Measurements from ENCODE around the gene NUP98.

NUP98 gene

GRCh38 chr11:3824714-3825472 lies 27.5 kb upstream of the NUP98 start:
- TF ChIP-seq CREB1 (IDR thresholded peaks at IDR 0.05; ENCODE audit: low read depth) (no peak), YY1 (IDR thresholded peaks at IDR 0.05; ENCODE audit: low read depth) (0 out of 2 replicates have a peak, but pooled peaks have one; percentile 7), RAD21 (IDR thresholded peaks at IDR 0.05; ENCODE audit: low read depth) (peak; percentile 27; the same call in 1 of the 2 replicates)

- TF ChIP-seq USF1 (IDR thresholded peaks at IDR 0.05) (no peak), YY1 (IDR thresholded peaks at IDR 0.05; ENCODE audit: low read depth) (no peak), MAX (IDR thresholded peaks at IDR 0.05) (peak; percentile 54; the same call in 1 of the 2 replicates), NFIC (IDR thresholded peaks at IDR 0.05) (no peak)
Measured at GRCh38 chr11:3823762-3824506, 26.6 kb upstream of the NUP98 start.

GRCh38 chr11:3823303-3823702 lies 25.9 kb upstream of the NUP98 start:
- no peak for TF ChIP-seq REST (IDR thresholded peaks at IDR 0.05; ENCODE audit: low read depth)
- no peak for TF ChIP-seq TEAD4 (IDR thresholded peaks at IDR 0.05)
- TF ChIP-seq EP300 (IDR thresholded peaks at IDR 0.05; ENCODE audit: borderline replicate concordance), result no peak
- no peak for TF ChIP-seq RAD21 (IDR thresholded peaks at IDR 0.05; ENCODE audit: low read depth)
- no peak for TF ChIP-seq YY1 (IDR thresholded peaks at IDR 0.05; ENCODE audit: low read depth)
- TF ChIP-seq NFIC (IDR thresholded peaks at IDR 0.05), result no peak
- no peak for TF ChIP-seq CREB1 (IDR thresholded peaks at IDR 0.05; ENCODE audit: low read depth)
- TF ChIP-seq FOXM1 (IDR thresholded peaks at IDR 0.05; ENCODE audit: borderline replicate concordance, low read depth), result no peak

GRCh38 chr11:3822312-3822711 lies 25.0 kb upstream of the NUP98 start:
- TF ChIP-seq CREB1 (IDR thresholded peaks at IDR 0.05; ENCODE audit: low read depth) (no peak), MAX (IDR thresholded peaks at IDR 0.05) (no peak), FOXM1 (IDR thresholded peaks at IDR 0.05; ENCODE audit: borderline replicate concordance, low read depth) (no peak), EGR1 (IDR thresholded peaks at IDR 0.05) (no peak), ZBTB7A (IDR thresholded peaks at IDR 0.05; ENCODE audit: low read depth) (no peak), TEAD4 (IDR thresholded peaks at IDR 0.05) (no peak), EP300 (IDR thresholded peaks at IDR 0.05; ENCODE audit: borderline replicate concordance) (no peak), CEBPB (IDR thresholded peaks at IDR 0.05) (no peak), RAD21 (IDR thresholded peaks at IDR 0.05; ENCODE audit: low read depth) (no peak), TCF12 (IDR thresholded peaks at IDR 0.05; ENCODE audit: low read depth) (no peak), TAF1 (IDR thresholded peaks at IDR 0.05; ENCODE audit: low read depth) (no peak), REST (IDR thresholded peaks at IDR 0.05; ENCODE audit: low read depth) (no peak)

- TF ChIP-seq EGR1 (IDR thresholded peaks at IDR 0.05), result no peak
- no peak for TF ChIP-seq TEAD4 (IDR thresholded peaks at IDR 0.05)
- TF ChIP-seq MAX (IDR thresholded peaks at IDR 0.05), result no peak
- TF ChIP-seq RAD21 (IDR thresholded peaks at IDR 0.05; ENCODE audit: low read depth), result no peak
- TF ChIP-seq FOXM1 (IDR thresholded peaks at IDR 0.05; ENCODE audit: borderline replicate concordance, low read depth), result no peak
- no peak for TF ChIP-seq YY1 (IDR thresholded peaks at IDR 0.05; ENCODE audit: low read depth)
- TF ChIP-seq TAF1 (IDR thresholded peaks at IDR 0.05; ENCODE audit: low read depth), result no peak
- no peak for TF ChIP-seq CEBPB (IDR thresholded peaks at IDR 0.05)
- no peak for TF ChIP-seq CREB1 (IDR thresholded peaks at IDR 0.05; ENCODE audit: low read depth)
- TF ChIP-seq EP300 (IDR thresholded peaks at IDR 0.05; ENCODE audit: borderline replicate concordance), result no peak
- no peak for TF ChIP-seq ZBTB7A (IDR thresholded peaks at IDR 0.05; ENCODE audit: low read depth)
- TF ChIP-seq USF1 (IDR thresholded peaks at IDR 0.05), result no peak
- TF ChIP-seq NFIC (IDR thresholded peaks at IDR 0.05), result no peak
- no peak for TF ChIP-seq TCF12 (IDR thresholded peaks at IDR 0.05; ENCODE audit: low read depth)
Measured at GRCh38 chr11:3820971-3821370, 23.6 kb upstream of the NUP98 start.

Data from Ishikawa (cell line).